Fibroblast of skin of left biceps (primary cell): ENCODE measurements around the gene CASS4.

Experiments used
- DNase-seq, 2 experiments: peaks; one replicate each; pipeline ENCODE4 v3.0.0-alpha.2; 2013; ENCODE audit warnings: low read depth in 2 of 2

CASS4 gene

DNA sequence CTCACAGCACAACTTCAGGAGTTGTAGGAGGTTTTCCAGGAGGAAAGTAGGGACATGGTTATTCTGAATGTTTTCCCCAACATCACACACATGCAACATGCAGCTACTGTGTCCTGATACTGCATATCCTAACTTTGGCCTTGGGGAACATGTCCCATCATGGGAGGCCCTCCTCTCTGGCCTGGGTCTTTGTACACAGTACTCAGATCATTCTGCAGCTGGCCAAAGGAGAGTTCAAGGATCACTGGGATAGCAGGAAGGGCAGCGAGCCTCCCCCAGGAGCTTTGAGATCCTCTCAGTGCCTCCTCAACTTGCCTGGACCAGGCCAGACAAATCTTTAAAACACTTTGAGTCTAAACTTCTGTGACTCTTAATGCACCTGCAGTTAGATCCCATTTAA, 12.9 kb downstream of the CASS4 start:
- DNase-seq: no peak

DNA sequence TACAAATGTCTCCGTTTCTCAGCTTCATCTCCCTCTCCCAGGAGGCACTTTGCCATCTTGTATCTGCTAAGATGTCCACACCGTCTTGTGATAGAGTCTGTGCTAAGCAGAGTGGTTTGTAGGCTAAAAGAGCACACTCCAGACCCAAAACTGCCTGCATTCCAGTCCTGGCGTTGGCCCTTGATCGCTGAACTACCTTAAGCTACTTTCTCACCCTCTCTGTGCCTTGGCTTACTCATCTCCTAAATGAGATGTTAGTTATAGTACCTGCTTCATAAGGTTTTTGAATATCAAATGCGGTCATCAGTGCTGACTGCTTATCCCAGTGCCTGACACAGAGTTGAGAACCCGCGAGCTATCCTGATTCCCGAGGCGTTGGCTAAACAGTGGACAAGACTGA, 14.0 kb downstream of the CASS4 start:
- no peak for DNase-seq

- no peak for DNase-seq
These were observed 14.9 kb downstream of the CASS4 start for GRCh38 chr20:56426926-56427325.

DNA sequence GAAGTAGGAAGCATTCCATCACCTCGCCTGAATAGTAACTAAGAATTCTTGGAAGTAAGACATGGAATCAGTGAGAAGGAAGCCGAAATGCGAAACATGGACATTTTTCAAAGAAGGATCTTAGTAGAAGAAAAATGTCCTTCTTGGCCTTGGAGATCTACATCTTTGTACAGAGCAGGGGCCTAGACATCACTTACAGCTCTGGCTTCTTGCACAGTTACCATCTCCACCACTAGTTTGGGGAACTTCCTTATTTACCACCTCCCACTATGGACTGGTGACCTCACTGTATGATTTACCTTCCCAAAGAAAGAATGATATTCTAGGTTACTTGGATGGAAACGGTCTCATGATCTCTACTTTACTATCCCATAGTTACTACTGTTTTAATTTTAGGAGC, 15.7 kb downstream of the CASS4 start:
- DNase-seq: no peak

DNA sequence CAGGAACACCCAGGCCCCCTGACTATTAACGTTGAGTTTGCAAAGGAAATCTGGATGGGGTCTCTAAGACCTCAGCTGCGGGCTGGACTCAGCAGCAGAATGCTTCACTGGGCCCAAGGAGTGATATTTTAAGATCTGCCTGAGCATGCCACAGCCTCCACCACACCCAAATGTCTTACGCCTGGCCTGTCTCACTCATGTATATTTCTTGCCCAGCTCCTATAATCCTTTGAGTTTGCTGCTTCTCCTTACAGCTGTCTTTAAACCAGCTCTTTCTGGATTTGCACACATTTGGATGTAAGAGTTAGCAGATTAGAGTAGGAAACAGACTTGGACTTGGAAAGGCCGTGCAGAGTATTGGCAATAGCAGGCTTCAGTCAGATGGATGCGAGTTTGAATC, 16.4 kb downstream of the CASS4 start:
- no peak for DNase-seq

- DNase-seq: no peak
These were observed 16.8 kb downstream of the CASS4 start for GRCh38 chr20:56428881-56429280.

DNA sequence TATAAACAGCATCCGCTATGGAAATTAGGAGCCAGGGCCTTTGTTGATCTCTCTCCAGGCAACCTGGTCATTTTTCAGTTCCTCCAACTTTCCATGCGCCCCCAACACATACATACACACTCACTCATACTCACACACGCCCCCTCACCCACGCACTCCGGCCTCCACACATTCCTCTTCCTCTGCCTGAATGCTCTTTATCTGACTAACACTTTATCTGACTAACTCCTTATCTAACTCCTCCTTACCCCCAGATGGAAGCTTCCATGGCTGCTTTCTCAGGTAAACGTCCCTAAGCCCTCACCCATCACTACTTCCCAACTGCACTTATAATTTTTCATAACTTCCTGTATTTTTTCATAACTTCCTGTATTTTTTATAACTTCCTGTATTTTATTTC, 17.4 kb downstream of the CASS4 start:
- DNase-seq: no peak

GRCh38 chr20:56429941-56430340, 17.9 kb downstream of the CASS4 start:
- no peak for DNase-seq

DNA sequence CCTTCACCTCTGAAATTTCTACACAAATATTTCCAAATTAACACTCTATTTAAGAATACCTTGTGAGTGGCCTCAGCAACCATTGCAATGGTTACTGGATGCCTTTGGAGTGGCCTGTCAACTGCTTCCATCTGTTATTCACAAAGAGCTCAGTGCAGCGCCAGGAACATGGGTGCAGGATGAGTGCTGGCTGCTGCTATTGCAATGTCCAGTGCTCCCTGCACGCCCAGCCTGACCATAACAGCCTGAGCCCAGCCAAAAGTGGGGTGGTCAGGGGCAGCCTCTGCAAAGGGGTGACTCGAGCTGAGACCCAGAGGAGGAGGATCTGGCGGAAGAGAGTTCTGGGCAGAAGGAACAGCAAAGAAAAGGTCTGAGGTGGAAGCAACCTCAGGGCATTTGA, 18.4 kb downstream of the CASS4 start:
- DNase-seq: no peak

- no peak for DNase-seq
These were observed 18.9 kb downstream of the CASS4 start for GRCh38 chr20:56430957-56431356.

DNA sequence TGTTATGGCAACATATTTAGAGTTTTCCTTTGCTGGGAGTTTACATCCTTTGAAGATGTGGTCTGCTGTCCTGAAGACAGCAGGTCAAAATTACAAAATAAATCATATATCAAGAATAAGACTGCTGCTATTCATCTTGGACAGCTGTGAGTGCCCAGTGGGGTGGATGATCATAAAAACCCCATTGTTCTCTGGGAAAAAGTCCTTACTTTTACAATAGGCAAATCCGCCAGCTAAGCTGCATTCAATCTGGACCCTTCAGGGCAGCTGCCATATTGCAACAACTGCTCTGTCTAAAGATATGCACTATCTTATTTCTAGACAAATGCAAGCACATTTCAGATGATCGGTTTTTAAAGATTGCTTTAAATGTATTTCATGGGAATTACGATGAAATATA, 19.4 kb downstream of the CASS4 start:
- no peak for DNase-seq

- DNase-seq: no peak
These were observed 21.3 kb downstream of the CASS4 start for GRCh38 chr20:56433221-56433879.

GRCh38 chr20:56433880-56434255, 21.8 kb downstream of the CASS4 start:
- peak; percentile 44 to 52 for DNase-seq

GRCh38 chr20:56437196-56437960, 25.3 kb downstream of the CASS4 start:
- no peak for DNase-seq

- DNase-seq: no peak
These were observed 26.2 kb downstream of the CASS4 start for GRCh38 chr20:56438284-56438683.

- DNase-seq: peak; percentile 100
These were observed 27.8 kb downstream of the CASS4 start for GRCh38 chr20:56439771-56440291.

- no peak for DNase-seq
These were observed 28.4 kb downstream of the CASS4 start for GRCh38 chr20:56440346-56441007.

DNA sequence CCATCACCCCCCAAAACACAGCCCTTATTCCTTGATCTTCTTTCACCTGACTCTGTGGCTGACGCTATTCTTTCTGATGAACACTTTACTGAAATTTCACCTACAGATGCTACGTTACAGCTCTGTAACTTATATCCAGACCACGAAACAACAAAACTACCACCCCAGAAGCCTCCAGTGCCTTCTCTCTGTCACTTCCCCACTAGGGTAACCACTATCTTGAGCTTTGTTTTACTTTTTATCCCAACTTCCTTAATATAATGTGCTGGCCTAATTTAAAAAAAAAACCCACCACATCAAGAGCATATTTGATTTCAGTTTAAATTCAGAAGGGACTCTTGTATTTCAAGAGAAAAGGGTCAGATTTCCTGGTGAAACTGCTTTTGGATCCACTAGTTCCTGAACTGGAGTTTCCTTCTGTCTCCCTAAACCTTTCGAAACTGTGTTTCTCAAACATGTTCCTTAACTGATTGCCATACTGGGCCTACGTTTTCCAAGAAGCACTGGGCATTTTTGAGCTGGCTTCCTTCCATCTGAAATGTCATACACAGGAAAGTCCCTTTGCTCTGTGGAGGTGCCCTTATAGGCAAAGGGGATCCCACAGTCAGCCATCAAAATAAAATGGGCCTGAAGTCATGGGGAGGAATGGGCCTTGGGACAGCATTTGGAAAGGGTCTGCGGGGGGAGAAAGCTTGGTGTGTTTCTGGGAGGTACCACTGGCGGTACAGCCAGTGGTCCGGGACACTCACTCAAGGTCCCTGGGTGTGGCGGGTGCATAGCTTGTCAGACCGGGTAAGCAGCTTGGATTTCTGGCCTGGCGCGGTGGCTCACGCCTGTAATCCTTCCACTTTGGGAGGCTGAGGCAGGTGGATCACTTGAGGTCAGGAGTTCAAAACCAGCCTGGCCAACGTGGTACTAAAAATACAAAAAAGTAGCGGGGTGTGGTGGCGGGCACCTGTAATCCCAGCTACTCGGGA, 30.6 kb downstream of the CASS4 start:
- DNase-seq: no peak

DNA sequence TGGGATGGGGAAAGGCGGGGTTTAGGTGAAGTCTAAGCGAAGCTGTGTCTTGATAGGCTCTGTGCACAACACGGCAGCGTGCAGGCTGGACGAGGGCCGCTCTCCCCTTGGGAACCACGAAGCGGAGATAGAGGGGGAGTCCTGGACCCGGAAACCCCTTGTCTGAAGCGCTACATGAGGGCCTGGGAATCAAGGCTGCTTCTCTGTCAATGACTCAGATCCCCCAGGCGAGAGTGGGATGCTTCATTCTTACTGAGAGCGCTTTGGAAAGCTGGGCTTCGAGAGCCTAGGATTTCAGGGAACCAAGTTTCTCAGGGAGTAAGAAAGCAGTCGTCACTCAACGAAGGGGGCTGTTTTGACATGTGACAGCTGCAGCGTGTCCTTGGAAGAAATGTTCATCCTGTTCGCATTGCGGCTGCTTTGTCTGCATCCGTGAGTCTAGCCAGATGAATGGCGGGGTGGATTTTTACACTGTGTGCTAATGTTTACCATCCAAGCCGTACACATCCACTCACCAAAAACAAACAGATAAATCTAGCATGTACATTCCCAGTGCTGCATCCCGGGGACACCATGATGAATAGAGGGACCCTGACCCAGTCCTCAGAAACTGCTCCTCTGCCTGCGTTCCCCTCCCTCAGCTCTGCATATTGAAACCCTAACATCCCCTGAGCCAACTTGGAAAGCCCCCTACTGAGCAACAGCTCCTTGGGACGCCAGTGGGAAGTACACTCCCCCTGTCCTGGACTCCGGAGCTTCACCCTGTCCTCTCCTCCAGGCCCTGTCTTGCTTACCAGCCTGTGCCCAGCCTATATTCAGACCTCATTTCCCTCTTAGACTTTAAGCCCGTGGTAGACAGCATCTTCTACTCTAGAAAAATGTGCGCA, 31.8 kb downstream of the CASS4 start:
- no peak for DNase-seq

GRCh38 chr20:56445130-56445529, 33.1 kb downstream of the CASS4 start:
- DNase-seq: no peak

GRCh38 chr20:56445540-56445939, 33.5 kb downstream of the CASS4 start:
- no peak for DNase-seq
